Right renal cortex interstitium (tissue), 3 donors: ENCODE results near the gene SNORC. TPM values are rescaled to one million over a fixed set of nuclear protein-coding genes. Genes with fewer than 3 reads are reported as not detected.
"Not testable (repeated sequence)": the region's sequence is repeated elsewhere in the genome, so short reads cannot be mapped to it uniquely, and the experiment has no call there.

Experiments used
- DNase-seq, 3 donors: peaks; one replicate each; pipeline ENCODE4 v3.0.0-alpha.2; 2013; ENCODE audit warnings: low read depth in 3 of 3, low spot score in 2 of 3
- polyA plus RNA-seq, 3 donors: library from polyadenylated mRNA; unstranded; fragments of 120-200 nt; gene quantifications; one replicate each; pipeline ENCODE4 v1.2.1, GENCODE V29; 2013; ENCODE audit not compliant: insufficient read length in 3 of 3

Gene SNORC
- polyA plus RNA-seq, 3 donors, result 0.85 to 2.2 (median 1.8) TPM

GRCh38 chr2:232893834-232894233 is 23.8 kb downstream of the SNORC start:
- DNase-seq, result no peak

GRCh38 chr2:232894251-232894650 is 24.2 kb downstream of the SNORC start:
- DNase-seq, result no peak

DNA sequence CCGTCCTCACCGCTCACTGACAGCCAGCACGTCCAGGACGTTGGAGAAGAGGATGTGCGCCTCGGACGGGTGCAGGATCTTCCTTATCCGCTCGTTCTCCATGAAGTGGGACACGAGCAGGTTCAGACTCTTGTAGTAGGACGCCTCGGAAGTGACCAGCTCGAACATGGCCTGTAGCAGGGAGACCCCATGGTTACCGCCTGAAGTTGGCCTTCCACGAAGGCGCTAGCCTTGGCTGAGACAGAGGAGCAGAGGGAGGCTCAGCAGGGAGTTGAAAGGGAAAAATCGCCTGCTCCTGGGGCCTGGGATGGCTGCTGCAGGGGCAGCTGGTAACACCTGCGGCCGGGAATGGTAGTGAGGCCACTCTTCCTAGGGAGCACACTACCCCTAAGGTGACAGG is 24.7 kb downstream of the SNORC start:
- DNase-seq, result no peak

- no peak for DNase-seq
Measured at GRCh38 chr2:232896111-232896510, 26.0 kb downstream of the SNORC start.

DNA sequence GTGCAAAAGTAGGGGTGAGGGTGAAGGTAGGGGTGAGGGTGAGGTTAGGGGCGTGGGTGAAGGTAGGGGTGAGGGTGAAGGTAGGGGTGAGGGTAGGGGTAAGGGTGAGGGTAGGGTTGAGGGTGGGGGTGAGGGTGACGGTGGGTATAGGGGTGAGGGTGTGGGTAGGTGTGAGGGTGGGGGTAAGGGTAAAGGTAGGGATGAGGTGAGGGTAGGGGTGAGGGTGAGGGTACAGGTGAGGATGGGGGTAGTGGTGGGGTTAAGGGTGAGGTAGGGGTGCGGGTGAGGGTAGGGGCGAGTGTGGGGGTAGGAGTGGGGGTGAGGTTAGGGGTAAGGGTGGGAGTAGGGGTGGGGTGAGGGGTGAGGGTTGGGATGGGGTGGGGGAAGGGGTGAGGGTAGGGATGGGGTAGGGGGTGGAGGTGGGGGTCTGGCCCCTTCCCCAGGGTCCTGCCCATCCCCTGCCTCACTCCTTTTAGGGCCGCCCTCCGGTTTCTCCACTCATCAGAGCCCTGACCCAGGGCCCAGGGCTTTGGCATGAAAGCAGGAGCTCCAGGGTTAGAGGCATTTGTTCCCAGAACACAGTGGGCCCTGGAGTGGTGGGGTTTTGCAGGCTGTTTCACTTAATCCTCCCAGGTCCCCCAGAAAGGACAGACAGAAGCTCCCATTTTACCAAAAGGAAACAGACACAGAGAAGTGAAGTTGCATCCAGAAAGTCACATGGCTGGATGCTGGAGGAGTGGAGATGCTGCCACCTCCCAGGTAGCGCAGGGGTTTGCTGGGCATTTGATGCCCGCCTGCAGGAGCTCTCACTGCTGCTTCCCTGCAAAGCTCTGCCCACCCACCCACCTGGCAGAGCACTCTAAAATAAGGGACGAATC is 26.9 kb downstream of the SNORC start:
- DNase-seq, result no peak

DNA sequence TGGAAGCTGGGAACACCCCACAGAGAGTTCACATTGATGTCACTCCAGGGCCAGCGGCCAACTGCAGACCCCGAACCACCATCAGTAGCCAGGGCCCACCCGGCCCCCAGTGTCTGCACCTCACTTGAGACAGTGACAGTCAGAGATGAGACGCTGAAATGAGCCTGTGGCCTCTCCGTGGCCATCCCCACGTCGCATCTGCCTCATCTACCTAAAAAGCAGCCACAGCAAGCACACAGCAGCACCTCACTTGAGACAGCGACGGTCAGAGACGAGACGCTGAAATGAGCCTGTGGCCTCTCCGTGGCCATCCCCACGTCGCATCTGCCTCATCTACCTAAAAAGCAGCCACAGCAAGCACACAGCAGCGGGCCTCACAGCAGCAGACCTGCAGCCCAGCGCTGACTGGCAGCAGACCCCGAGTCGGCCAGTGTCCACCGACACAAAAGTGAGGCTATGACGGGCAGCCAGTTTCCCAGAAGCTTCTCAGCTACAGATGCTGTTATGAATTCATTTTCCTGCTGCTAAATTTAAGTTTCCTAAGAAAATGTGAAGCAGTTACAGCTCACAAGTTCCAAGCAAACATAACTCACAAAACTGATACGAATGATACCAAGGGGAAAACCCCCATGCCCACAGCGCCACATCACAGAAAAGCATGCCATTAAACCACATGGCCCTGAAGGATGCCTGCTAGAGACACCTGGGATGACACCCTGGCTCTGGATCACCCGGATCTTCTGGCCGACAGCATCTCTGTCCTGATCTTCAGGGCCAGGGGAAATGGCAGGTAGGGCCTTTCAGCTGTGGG is 27.7 kb downstream of the SNORC start:
- no peak for DNase-seq

DNA sequence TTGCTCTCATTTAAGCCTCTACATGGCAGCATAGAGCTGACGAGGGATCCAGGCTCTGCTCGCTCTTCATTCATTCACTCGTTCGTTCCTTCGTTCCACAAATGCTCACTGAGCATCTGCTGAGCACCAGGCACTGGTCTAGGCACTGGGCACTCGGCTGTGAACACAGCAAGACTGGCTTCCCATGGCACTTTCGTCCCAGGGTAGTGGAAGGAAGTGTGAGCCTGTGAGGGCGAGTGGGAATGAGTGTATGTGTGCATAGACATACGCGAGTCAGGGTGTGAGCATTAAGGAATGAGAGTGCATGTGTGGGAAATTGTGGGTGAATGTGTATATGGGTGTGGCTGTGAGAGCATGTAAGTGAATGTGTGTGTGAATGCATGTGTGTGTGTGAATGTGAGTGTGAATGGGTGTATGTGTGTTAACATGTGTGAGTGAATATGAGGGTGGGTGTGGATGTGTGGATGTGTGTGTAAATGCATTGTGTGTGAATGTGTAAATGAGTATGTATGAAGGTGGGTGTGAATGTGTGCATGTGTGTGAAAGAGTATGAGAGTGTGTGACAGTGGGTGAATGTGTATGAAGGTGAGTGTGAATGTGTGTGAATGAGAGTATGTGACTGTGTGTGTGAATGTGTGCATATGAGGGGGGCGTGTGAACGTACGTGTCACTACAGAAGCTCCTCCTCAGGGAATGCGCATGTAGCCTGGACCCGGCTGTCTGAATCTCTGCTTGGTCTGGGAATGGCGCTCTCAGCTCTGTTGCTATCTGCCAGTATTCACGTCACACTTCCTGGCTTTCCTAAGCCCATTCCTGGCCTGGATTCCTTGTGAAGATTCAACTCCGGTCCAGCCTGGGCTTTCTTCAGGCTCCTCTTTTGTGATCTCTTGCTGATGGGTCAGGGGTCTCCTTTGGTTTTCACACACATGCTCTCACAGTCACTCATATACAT is 28.8 kb downstream of the SNORC start:
- DNase-seq, result no peak

GRCh38 chr2:232900811-232901735 is 31.0 kb downstream of the SNORC start:
- DNase-seq, result no peak

- DNase-seq, result no peak
Measured at GRCh38 chr2:232901736-232902578, 31.9 kb downstream of the SNORC start.

- DNase-seq, result no peak
Measured at GRCh38 chr2:232903989-232904388, 33.9 kb downstream of the SNORC start.

DNA sequence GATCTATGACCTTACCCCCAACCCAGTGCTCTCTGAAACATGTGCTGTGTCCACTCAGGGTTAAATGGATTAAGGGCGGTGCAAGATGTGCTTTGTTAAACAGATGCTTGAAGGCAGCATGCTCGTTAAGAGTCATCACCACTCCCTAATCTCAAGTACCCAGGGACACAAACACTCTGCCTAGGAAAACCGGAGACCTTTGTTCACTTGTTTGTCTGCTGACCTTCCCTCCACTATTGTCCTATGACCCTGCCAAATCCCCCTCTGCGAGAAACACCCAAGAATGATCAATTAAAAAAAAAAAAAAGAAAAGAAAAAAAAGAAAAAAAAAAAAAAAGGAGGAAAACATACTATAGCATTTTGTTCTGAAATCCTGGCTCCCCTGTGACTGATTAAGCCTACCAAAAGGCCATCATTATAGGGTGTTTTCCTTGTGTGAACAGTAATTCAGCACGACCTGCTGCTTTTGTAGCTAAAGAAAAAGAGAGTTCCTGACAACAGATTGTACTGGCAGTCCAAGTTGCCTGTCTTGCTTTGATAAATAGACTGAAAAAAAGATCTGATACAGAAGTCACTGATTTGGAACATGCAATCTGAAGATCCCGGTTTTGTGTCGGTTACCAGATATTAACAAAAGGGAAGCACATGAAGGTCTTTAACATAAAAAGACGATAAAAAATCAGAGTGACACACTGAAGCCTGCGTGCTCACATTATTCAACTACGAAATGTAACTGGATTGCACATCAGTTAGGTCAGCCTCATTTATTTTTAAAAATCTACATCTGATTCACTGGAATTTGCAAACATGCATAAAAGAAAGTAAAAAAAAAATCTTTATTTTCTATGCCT is 37.0 kb downstream of the SNORC start:
- not testable (repeated sequence) for DNase-seq

- not testable (repeated sequence) for DNase-seq
Measured at GRCh38 chr2:232907718-232908085, 37.6 kb downstream of the SNORC start.

GRCh38 chr2:232908695-232909094 is 38.6 kb downstream of the SNORC start:
- no peak for DNase-seq

GRCh38 chr2:232910376-232910775 is 40.3 kb downstream of the SNORC start:
- DNase-seq, result no peak

DNA sequence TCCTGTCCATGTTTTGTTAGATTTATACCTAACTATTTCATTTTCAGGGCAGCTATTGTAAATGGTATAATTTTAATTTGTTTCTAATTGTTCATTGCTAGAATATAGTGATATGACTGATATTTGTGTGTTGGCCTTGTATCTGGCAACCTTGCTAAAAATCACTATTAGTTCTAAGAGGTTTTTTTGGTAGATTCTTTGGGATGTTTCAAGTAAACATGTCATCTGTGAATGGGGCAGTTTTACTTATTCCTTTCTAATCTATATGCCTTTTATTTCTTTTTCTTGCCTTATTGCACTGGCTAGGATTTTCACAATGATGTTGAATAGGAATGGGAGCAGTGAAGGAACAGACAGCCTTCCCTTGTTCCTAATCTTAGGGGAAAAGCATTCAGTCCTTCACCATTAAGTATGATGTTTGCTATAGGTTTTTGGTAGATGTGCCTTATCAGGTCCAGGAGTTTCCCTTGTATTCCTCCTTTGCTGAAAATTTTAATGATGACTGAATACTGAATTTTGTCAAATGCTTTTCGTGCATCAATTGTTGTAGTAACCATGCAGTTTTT is 41.7 kb downstream of the SNORC start:
- DNase-seq, result no peak

DNA sequence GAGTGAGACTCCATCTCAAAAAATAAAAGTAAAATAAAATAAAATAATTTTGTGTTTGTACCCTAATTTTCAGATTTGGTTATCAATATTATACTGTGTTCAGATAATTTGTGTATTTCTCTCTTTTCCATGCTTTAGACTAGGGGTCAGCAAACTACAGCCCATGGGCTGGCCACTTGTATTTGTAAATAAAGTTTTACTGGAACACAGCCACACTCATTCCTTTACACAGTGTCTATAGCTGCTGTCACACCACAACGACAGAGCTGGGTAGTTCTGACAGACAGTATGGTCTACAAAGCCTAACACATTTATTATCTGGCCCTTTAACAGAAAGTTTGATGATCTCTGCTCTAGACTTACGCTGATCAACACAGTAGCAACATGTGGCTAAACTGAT is 43.8 kb downstream of the SNORC start:
- DNase-seq, result no peak

DNA sequence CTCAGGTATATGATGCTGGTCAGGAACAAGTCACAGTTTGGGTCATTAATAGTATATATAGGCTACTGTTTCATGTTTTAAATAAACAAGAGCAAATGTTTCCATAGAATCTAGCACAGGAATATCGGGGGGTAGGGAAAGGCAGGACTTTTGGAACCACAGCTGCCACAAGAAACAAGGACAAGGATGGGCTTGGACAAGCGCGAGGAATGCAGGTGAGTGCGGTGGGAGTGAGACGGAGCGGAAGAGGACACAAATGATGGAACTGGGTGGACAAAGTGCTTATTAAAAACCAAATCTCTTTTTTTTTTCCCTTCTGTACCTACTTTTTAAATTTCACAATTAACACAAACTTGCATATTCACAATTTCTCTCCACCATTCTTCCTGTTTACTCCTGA is 49.1 kb downstream of the SNORC start:
- no peak for DNase-seq

- no peak for DNase-seq
Measured at GRCh38 chr2:232920055-232920454, 50.0 kb downstream of the SNORC start.
